Endothelial cell (in vitro differentiated cells): ENCODE results near the gene MB21D2. TPM values are rescaled to one million over a fixed set of nuclear protein-coding genes. Genes with fewer than 3 reads are reported as not detected.

ENCODE experiments used
- DNase-seq: peaks from one replicate; pipeline ENCODE4 v3.0.0; 2021; ENCODE audit warnings: low spot score
- H3K27ac Mint-ChIP-seq: one replicate; pipeline ENCODE4 v1.8.0; 2021; ENCODE audit warnings: mixed read lengths, inconsistent platforms; ENCODE audit not compliant: unreplicated experiment
- H3K27me3 Mint-ChIP-seq: one replicate; pipeline ENCODE4 v1.8.0; 2021; ENCODE audit warnings: mild to moderate bottlenecking, moderate library complexity, mixed read lengths, inconsistent platforms; ENCODE audit not compliant: unreplicated experiment
- H3K36me3 Mint-ChIP-seq: one replicate; pipeline ENCODE4 v1.8.0; 2021; ENCODE audit warnings: mild to moderate bottlenecking, low read depth, mixed read lengths, inconsistent platforms; ENCODE audit not compliant: unreplicated experiment
- H3K4me1 Mint-ChIP-seq: one replicate; pipeline ENCODE4 v1.8.0; 2021; ENCODE audit warnings: mild to moderate bottlenecking, mixed read lengths, inconsistent platforms; ENCODE audit not compliant: unreplicated experiment
- H3K4me3 Mint-ChIP-seq: one replicate; pipeline ENCODE4 v1.8.0; 2021; ENCODE audit warnings: mild to moderate bottlenecking, mixed read lengths, inconsistent platforms; ENCODE audit not compliant: unreplicated experiment
- H3K9me3 Mint-ChIP-seq: one replicate; pipeline ENCODE4 v1.8.0; 2021; ENCODE audit warnings: mixed read lengths, inconsistent platforms; ENCODE audit not compliant: unreplicated experiment
- total RNA-seq: library from RNA; stranded (reverse); fragmentation: NEBNext Ultra II Directional; extraction: Animal tissue kit (Norgen Biotek cat#: 25700); gene quantifications from one replicate; pipeline ENCODE4 v1.2.1, GENCODE V29; 2021; ENCODE audit not compliant: unreplicated experiment
- TF ChIP-seq, protein P1 (sequence below): fragments of 200-600 bp; sonication (generic); IDR thresholded peaks from one replicate; pipeline ENCODE4 v1.5.0; 2021; ENCODE audit warnings: antibody characterized with exemption; ENCODE audit not compliant: unreplicated experiment

Gene MB21D2
- total RNA-seq, 1 donor from 2014 or later = 4.3 TPM

DNA sequence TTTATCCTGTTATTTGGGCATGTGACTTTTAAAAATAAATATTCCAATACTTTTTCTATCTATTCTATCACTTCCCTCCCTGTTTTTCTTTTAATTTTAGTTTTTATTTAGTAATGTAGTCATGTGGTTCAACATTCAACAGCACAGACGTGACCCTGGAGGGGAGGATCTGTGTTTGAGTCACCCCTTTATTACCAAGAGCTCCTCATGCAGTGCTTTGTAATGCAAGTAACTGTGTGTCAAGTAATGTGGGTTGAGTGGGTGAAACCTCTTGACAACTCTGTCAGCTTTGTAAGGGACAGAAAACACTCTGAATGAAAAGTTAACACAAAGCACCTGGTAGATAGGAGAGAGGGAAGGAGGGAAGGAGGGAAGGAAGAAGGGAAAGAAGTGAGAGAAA lies 100.6 kb downstream of the MB21D2 start:
- Mint-ChIP-seq H3K27ac (no peak overlapping the region), H3K4me3 (no peak overlapping the region), H3K9me3 (no peaks in the 10 kb centered on the region), H3K27me3 (no peaks in the 10 kb centered on the region), H3K36me3 (no peaks in the 10 kb centered on the region), H3K4me1 (no peaks in the 10 kb centered on the region)
- no peak for DNase-seq
- TF ChIP-seq, protein P1, sequence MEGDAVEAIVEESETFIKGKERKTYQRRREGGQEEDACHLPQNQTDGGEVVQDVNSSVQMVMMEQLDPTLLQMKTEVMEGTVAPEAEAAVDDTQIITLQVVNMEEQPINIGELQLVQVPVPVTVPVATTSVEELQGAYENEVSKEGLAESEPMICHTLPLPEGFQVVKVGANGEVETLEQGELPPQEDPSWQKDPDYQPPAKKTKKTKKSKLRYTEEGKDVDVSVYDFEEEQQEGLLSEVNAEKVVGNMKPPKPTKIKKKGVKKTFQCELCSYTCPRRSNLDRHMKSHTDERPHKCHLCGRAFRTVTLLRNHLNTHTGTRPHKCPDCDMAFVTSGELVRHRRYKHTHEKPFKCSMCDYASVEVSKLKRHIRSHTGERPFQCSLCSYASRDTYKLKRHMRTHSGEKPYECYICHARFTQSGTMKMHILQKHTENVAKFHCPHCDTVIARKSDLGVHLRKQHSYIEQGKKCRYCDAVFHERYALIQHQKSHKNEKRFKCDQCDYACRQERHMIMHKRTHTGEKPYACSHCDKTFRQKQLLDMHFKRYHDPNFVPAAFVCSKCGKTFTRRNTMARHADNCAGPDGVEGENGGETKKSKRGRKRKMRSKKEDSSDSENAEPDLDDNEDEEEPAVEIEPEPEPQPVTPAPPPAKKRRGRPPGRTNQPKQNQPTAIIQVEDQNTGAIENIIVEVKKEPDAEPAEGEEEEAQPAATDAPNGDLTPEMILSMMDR = no peak

GRCh38 chr3:192816351-192816750 lies 101.3 kb downstream of the MB21D2 start:
- Mint-ChIP-seq H3K36me3 (no peaks in the 10 kb centered on the region), H3K4me3 (no peak overlapping the region), H3K9me3 (no peaks in the 10 kb centered on the region), H3K4me1 (no peaks in the 10 kb centered on the region), H3K27me3 (no peaks in the 10 kb centered on the region), H3K27ac (no peak overlapping the region)
- TF ChIP-seq, protein P1 = peak; percentile 96
- DNase-seq = peak; percentile 14

GRCh38 chr3:192812743-192813383 lies 104.8 kb downstream of the MB21D2 start:
- Mint-ChIP-seq H3K9me3 (no peaks in the 10 kb centered on the region), H3K4me3 (no peak overlapping the region), H3K27ac (no peak overlapping the region), H3K4me1 (no peaks in the 10 kb centered on the region), H3K36me3 (no peaks in the 10 kb centered on the region), H3K27me3 (no peaks in the 10 kb centered on the region)
- TF ChIP-seq, protein P1 = peak; percentile 64
- peak; percentile 59 for DNase-seq

DNA sequence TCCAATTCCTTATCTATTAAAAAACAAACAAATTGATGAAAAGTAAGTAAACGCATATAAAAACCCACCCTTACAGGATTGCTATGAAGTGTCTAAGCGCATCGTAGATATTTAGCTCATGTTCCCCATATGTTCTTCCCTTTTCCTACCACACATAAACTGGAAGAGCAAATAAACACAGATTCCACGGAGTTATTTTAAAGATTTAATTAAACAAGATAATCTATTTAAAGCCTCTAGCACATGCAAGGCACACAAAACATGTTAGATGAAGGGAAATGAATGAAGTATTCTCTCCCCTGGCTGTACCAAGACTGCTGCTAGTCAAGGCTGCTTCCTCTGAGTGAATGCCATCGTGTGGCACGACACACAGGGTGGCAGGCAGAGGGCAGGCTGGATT lies 111.9 kb downstream of the MB21D2 start:
- Mint-ChIP-seq H3K4me1 (no peaks in the 10 kb centered on the region), H3K36me3 (no peaks in the 10 kb centered on the region), H3K27me3 (no peaks in the 10 kb centered on the region), H3K9me3 (no peaks in the 10 kb centered on the region), H3K4me3 (no peak overlapping the region), H3K27ac (no peak overlapping the region)
- no peak for DNase-seq
- TF ChIP-seq, protein P1 = no peak

DNA sequence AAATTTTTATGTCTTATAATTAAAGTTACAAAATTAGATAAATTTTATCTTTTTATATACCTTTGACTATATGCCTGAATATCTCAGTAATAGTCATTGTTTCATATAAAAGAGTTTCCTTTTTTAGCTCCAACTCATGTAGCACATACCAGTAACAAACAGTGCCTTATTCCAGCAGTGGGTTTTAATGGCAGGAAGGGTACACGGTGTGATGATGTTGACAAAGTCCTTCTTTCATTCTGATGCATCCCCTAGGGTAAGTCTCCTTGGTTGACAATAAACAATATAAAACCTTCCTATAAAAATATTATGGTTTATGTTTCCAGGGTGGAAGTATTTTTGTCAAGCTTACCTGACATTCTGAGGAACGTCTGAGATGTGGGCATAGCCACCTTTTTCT lies 113.2 kb downstream of the MB21D2 start:
- Mint-ChIP-seq H3K27ac (no peak overlapping the region), H3K36me3 (no peaks in the 10 kb centered on the region), H3K4me3 (no peak overlapping the region), H3K27me3 (no peaks in the 10 kb centered on the region), H3K9me3 (no peaks in the 10 kb centered on the region), H3K4me1 (no peaks in the 10 kb centered on the region)
- TF ChIP-seq, protein P1 = no peak
- DNase-seq = no peak
